ENCODE measurements around the gene MDM1. TPM values are rescaled to one million over a fixed set of nuclear protein-coding genes. Genes with fewer than 3 reads are reported as not detected.

Gene MDM1
- total and polyA plus RNA-seq, 2 experiments from 2014 or later, result 3.6 to 14.9 TPM

GRCh38 chr12:68350753-68351152, 18.6 kb upstream of the MDM1 start:
- Histone ChIP-seq H2AFZ (no peak overlapping the region), H3K4me2 (no peak overlapping the region), H3K27ac (no peak overlapping the region), H4K20me1 (ENCODE audit: insufficient read depth, poor library complexity, severe bottlenecking) (no peaks in the 10 kb centered on the region), H3K9me2 (replicated peaks; ENCODE audit: insufficient read depth) (no peaks in the 10 kb centered on the region), H3K4me3 (no peak overlapping the region), H3K9me3 (ENCODE audit: low read depth) (no peaks in the 10 kb centered on the region), H3K36me3 (replicated peaks; ENCODE audit: insufficient read depth, low read depth) (no peaks in the 10 kb centered on the region), H3K27me3 (no peaks in the 10 kb centered on the region), H3K4me1 (ENCODE audit: insufficient read depth) (no peaks in the 10 kb centered on the region), H3K79me2 (no peaks in the 10 kb centered on the region)
- no peak for DNase-seq (ENCODE audit: low spot score)
- WGBS (ENCODE audit: low lambda C conversion rate, missing lambda C conversion rate), result 80% methylated on average over 3 of the region's 3 CpGs
- TF ChIP-seq EZH2 (IDR thresholded peaks at IDR 0.05; ENCODE audit: borderline replicate concordance) (no peak), CTCF (IDR thresholded peaks at IDR 0.05; ENCODE audit: poor library complexity) (no peak), EZH2phosphoT487 (IDR thresholded peaks at IDR 0.05; ENCODE audit: low read depth, severe bottlenecking, unreplicated experiment) (no peak)

GRCh38 chr12:68349921-68350606, 17.9 kb upstream of the MDM1 start:
- Histone ChIP-seq H3K36me3 (replicated peaks; ENCODE audit: insufficient read depth, low read depth) (no peaks in the 10 kb centered on the region), H3K9me3 (ENCODE audit: low read depth) (no peaks in the 10 kb centered on the region), H3K27me3 (no peaks in the 10 kb centered on the region), H3K9me2 (replicated peaks; ENCODE audit: insufficient read depth) (no peaks in the 10 kb centered on the region), H3K27ac (no peak overlapping the region), H2AFZ (no peak overlapping the region), H3K4me2 (no peak overlapping the region), H3K79me2 (no peaks in the 10 kb centered on the region), H3K4me3 (no peak overlapping the region), H3K4me1 (ENCODE audit: insufficient read depth) (no peaks in the 10 kb centered on the region), H4K20me1 (ENCODE audit: insufficient read depth, poor library complexity, severe bottlenecking) (no peaks in the 10 kb centered on the region)
- DNase-seq (ENCODE audit: low spot score), result no peak
- TF ChIP-seq EZH2phosphoT487 (IDR thresholded peaks at IDR 0.05; ENCODE audit: low read depth, severe bottlenecking, unreplicated experiment) (no peak), EZH2 (IDR thresholded peaks at IDR 0.05; ENCODE audit: borderline replicate concordance) (no peak), CTCF (IDR thresholded peaks at IDR 0.05; ENCODE audit: poor library complexity) (no peak)
- 83% methylated on average over 5 of the region's 5 CpGs for WGBS (ENCODE audit: low lambda C conversion rate, missing lambda C conversion rate)

- TF ChIP-seq CTCF (IDR thresholded peaks at IDR 0.05; ENCODE audit: poor library complexity) (no peak), EZH2phosphoT487 (IDR thresholded peaks at IDR 0.05; ENCODE audit: low read depth, severe bottlenecking, unreplicated experiment) (no peak), EZH2 (IDR thresholded peaks at IDR 0.05; ENCODE audit: borderline replicate concordance) (no peak)
- H3K4me3 ChIP-seq, result no peak overlapping the region
- no peak overlapping the region for H3K27ac ChIP-seq
- no peaks in the 10 kb centered on the region for H3K4me1 ChIP-seq (ENCODE audit: insufficient read depth)
- no peaks in the 10 kb centered on the region for H3K9me2 ChIP-seq (replicated peaks; ENCODE audit: insufficient read depth)
- H3K27me3 ChIP-seq, result no peaks in the 10 kb centered on the region
- H3K9me3 ChIP-seq (ENCODE audit: low read depth), result no peaks in the 10 kb centered on the region
- no peaks in the 10 kb centered on the region for H3K79me2 ChIP-seq
- H4K20me1 ChIP-seq (ENCODE audit: insufficient read depth, poor library complexity, severe bottlenecking), result no peaks in the 10 kb centered on the region
- H3K36me3 ChIP-seq (replicated peaks; ENCODE audit: insufficient read depth, low read depth), result no peaks in the 10 kb centered on the region
- no peak overlapping the region for H3K4me2 ChIP-seq
- H2AFZ ChIP-seq, result no peak overlapping the region
- 60% methylated on average over 2 of the region's 2 CpGs for WGBS (ENCODE audit: low lambda C conversion rate, missing lambda C conversion rate)
- DNase-seq (ENCODE audit: low spot score), result no peak
Measured at GRCh38 chr12:68349220-68349621, 17.1 kb upstream of the MDM1 start.

Measured in hepatocyte (in vitro differentiated cells).